Measurements from ENCODE around the gene SCAPER.

SCAPER gene

GRCh38 chr15:76667943-76668715 is 237.0 kb downstream of the SCAPER start:
- no peak for DNase-seq (ENCODE audit: low spot score)

DNA sequence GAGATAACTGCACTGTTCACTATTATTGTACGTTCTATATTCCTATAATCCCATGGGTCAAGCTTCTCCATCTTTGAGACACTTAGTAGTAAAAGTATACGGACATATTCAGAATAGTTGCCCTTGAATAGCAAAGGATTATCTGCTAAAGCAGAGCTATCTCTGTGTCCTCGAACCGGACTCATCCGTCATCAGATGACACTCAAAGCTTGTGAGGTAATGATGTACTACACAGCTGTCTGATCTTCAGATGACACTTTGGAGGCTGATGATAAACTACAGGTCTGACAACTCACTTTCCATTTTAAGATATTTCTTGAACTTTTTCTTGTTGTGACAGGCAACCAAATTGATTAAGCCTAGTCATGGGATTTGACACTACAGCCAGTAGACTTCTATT is 240.2 kb downstream of the SCAPER start:
- DNase-seq (ENCODE audit: low spot score): no peak

GRCh38 chr15:76664411-76664810 is 240.7 kb downstream of the SCAPER start:
- no peak for DNase-seq (ENCODE audit: low spot score)

DNA sequence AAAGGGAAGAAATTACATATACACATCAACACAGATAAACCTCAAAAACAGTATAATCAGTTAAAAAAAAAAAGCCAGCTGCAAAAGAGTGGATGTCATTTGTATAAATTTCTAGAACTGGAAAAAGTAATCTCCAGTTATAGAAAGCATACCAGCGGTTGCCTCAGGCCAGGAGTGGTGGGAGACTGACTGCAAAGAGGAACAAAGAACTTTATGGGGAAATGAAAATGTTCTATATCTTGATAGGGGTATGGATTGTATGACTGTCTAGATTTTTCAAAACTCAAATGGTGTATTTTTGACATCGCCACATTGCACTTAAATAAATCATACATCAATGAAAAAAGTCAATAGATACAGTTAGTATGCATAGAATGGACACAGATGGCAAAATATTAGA is 241.6 kb downstream of the SCAPER start:
- no peak for DNase-seq (ENCODE audit: low spot score)

GRCh38 chr15:76648732-76649444 is 256.3 kb downstream of the SCAPER start:
- DNase-seq (ENCODE audit: low spot score): no peak

DNA sequence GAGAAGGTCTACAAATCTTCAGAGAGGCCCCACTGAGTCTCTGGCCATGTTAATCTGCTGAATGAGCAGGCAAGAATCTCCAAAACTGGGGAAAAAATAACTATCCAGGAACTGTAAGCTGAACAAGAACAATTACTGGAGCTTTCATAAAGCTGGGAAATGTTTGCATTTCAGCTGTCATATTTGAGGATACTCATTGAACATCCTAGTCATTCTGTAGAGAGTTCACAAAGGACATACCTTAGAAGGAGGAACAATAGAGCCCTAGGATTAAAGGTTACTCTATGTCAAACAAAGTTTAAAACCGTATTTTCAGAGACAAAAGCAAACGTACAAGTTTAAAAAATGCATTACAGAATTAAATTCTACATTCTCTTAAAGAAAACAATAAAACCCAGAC is 257.5 kb downstream of the SCAPER start:
- no peak for DNase-seq (ENCODE audit: low spot score)

GRCh38 chr15:76644646-76645045 is 260.5 kb downstream of the SCAPER start:
- no peak for DNase-seq (ENCODE audit: low spot score)

DNA sequence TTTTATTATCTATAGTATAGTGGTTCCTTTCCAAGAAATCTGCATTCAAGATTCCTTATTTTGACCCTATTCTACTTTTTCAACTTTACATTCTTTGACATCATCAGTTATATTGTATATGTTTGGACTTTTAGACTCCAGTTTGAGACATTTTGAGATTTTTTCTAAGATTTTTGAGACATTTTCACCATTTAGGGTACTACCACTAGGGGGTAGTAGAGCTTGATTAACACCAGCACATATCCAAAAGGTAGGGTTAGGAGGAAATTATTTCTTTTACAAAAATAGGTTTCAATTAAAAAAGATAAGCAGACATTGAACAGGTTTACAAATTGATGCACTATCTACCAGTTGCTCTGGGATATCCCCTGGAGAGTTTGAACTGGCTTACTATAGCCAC is 262.5 kb downstream of the SCAPER start:
- DNase-seq (ENCODE audit: low spot score): no peak

GRCh38 chr15:76637166-76637565 is 268.0 kb downstream of the SCAPER start:
- no peak for DNase-seq (ENCODE audit: low spot score)

DNA sequence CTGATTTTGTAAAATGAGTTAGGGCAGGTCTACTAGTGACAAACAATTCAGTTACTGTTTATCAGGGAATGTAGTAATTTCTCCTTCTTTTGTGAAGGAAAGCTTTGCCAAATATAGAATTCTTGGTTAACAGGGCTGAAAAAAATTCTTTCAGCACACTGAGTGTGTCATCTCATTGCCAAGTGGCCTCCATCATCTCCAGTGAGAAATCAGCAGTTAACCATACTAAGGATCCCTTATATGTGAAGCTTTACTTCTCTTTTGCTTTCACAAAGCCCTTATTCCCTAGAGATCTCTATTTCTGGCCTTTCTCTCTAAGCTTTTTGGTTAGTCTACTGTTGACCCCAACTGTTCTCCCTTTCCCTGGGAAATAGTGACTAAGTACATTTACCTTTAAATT is 269.1 kb downstream of the SCAPER start:
- DNase-seq (ENCODE audit: low spot score): no peak

GRCh38 chr15:76626611-76627010 is 278.5 kb downstream of the SCAPER start:
- no peak for DNase-seq (ENCODE audit: low spot score)

DNA sequence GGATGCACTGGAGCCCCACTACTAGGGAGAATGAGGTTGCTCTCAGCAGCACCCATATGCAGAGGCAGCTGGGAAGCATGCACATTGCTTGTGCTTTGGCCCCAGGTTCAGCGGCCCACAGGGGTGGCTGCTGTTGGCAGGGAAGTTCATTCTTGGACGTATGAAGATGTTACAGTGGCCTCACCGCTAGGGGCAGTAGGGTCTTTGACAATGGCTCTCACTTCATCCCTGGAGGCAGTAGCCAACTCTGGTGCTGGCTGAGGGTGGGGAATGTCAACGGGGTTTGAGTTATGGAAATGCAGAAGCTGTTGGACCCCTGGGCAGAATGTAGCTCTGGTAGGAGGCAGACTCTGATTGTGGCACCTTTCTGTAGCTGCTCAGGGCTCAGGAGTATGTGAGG is 279.9 kb downstream of the SCAPER start:
- DNase-seq (ENCODE audit: low spot score): no peak

GRCh38 chr15:76614725-76615124 is 290.4 kb downstream of the SCAPER start:
- DNase-seq (ENCODE audit: low spot score): no peak

DNA sequence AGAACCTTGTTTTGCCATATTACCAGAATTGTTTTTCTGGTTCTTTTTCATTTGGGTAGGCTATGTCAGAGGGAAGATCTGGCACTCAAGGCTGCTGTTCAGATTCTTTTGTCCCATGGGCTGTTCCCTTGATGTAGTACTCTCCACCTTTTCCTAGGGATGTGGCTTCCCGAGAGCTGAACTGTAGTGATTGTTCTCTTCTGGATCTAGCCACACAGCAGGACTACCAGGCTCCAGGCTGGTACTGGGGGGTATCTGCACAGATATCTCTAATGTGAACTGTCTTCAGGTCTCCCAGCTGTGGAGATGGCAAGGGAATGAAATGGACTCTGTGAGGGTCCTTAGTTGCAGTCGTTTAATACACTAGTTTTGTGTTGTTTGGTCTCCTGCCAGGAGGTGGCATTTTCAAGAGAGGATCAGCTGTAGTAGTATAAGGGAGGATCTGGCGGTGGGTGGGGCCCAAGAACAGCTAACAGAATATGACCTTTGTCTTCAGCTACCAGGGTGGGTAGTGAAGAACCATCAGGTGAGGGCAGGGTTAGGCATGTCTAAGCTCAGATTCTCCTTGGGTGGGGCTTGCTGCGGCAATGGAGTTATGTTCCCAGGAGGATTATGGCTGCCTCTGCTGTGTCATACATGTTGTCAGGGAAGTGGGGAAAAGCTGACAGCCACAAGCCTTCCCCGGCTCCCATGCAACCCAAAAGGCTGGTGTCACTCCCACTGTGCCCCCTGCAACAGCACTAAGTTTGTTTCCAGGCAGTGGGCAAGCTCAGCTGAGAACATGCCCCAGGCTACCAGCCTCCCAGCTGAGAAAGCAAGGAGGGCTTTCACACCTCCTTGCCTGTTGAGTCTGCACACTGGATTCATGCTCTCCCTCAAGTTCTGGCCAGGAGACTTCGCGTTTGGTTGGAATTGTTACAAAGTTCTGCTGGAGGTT is 316.1 kb downstream of the SCAPER start:
- no peak for DNase-seq (ENCODE audit: low spot score)

GRCh38 chr15:76585576-76585897 is 319.6 kb downstream of the SCAPER start:
- DNase-seq (ENCODE audit: low spot score): no peak

- DNase-seq (ENCODE audit: low spot score): no peak
Observed at GRCh38 chr15:76584868-76585575, 320.1 kb downstream of the SCAPER start.

- DNase-seq (ENCODE audit: low spot score): no peak
Observed at GRCh38 chr15:76582550-76582949, 322.6 kb downstream of the SCAPER start.

DNA sequence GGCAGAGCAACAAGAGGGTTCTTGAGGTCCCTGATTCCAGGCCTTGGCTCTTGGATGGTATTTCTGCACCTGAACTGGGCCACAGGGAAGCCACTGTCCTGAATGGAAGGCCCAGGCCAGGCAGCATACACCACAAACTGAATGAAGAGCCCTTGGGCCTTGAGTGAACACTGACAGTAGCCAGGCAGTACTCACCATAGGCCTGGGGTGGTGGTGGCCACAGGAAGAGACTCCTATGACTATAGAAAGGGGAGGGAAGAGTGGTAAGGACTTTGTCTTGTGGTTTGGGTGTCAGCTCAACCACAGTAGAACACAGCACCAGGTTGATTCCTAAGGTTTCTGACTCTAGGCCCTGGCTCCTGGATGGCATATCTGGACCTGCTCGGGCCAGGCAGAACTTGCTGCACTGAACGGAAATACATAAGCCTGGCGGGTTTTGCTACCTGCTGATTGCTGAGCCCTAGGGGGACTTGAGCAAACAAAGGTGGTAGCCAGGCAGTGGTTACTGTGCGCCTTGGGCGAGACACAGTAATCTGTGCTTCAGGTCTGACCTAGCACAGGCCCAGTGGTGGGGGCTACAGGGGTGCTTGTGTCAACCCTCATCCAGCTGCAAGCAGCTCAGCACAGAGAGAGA is 327.1 kb downstream of the SCAPER start:
- DNase-seq (ENCODE audit: low spot score): no peak

- no peak for DNase-seq (ENCODE audit: low spot score)
Observed at GRCh38 chr15:76576523-76577279, 328.4 kb downstream of the SCAPER start.

DNA sequence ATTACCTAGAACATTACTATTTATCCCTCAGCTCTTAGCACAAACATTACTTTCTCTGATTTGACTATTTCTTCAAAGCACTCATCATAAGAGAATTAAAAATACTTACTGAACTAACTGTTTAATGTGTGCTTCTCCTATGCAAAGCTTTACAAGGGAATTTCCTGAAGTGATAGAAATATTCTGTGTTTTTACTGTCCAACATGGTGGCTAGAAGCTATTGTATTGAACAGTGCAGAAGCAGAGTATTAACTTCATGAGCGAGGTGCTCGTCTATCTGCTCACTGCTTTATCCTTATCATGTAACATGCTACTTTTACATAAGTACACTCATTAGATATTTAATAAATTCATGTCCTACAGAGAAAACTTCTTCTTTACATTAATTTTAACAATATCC is 329.5 kb downstream of the SCAPER start:
- DNase-seq (ENCODE audit: low spot score): no peak

GRCh38 chr15:76575274-76575673 is 329.9 kb downstream of the SCAPER start:
- DNase-seq (ENCODE audit: low spot score): no peak

Measured in CD4-positive, alpha-beta T cell treated with Interleukin-15 for 4 hours (primary cell).